CD4-positive, alpha-beta memory T cell (primary cell): ENCODE results near the gene PRR20D. TPM values are rescaled to one million over a fixed set of nuclear protein-coding genes. Genes with fewer than 3 reads are reported as not detected.
"Not testable (repeated sequence)": the region's sequence is repeated elsewhere in the genome, so short reads cannot be mapped to it uniquely, and the experiment has no call there.

Experiments
- CTCF ChIA-PET: fragments of 350-600 bp; sonication (Branson Sonifier 250); formaldehyde crosslinking; loops from one replicate; lab custom pipeline; 2021; ENCODE audit warnings: inconsistent platforms; ENCODE audit not compliant: partially characterized antibody; lab: Charles Lee
- POLR2A ChIA-PET: fragments of 350-600 bp; sonication (Branson Sonifier 250); formaldehyde crosslinking; loops from one replicate; lab custom pipeline; 2021; ENCODE audit not compliant: partially characterized antibody; lab: Charles Lee
- DNase-seq, 5 donors: peaks; one replicate each; pipeline versions ENCODE4 v3.0.0 to v3.0.0-alpha.2; 2020 to 2022; ENCODE audit warnings: mixed read lengths in 1 of 5
- H3K27ac ChIP-seq: one replicate; pipeline ENCODE4 v1.7.0; 2013; ENCODE audit warnings: low read depth, low read length
- H3K27me3 ChIP-seq: 2 replicates; pipeline ENCODE4 v1.7.0; 2013; ENCODE audit warnings: mild to moderate bottlenecking, low read length, moderate library complexity; ENCODE audit not compliant: insufficient read depth
- H3K36me3 ChIP-seq: 2 replicates; pipeline ENCODE4 v1.7.0; 2013; ENCODE audit warnings: mild to moderate bottlenecking, low read length, moderate library complexity; ENCODE audit not compliant: insufficient read depth
- H3K4me1 ChIP-seq: 2 replicates; pipeline ENCODE4 v1.7.0; 2013; ENCODE audit warnings: mild to moderate bottlenecking, low read length, moderate library complexity; ENCODE audit not compliant: insufficient read depth
- H3K4me3 ChIP-seq, 2 donors: one replicate each; pipeline ENCODE4 v1.7.0; 2013; ENCODE audit warnings: low read length in 2 of 2, mild to moderate bottlenecking in 1 of 2
- H3K9me3 ChIP-seq, 2 donors: one replicate each; pipeline ENCODE4 v1.7.0; 2013; ENCODE audit warnings: low read length in 2 of 2, control low read depth in 1 of 2; ENCODE audit not compliant: control insufficient read depth in 1 of 2
- H3K27ac Mint-ChIP-seq, 7 donors: one replicate each; pipeline ENCODE4 v1.8.0; 2020 to 2021; ENCODE audit warnings: mixed read lengths in 7 of 7, mild to moderate bottlenecking in 6 of 7, inconsistent platforms in 3 of 7, moderate library complexity in 3 of 7
- H3K27me3 Mint-ChIP-seq, 2 donors: one replicate each; pipeline ENCODE4 v1.8.0; 2020 to 2021; ENCODE audit warnings: mixed read lengths in 2 of 2
- H3K36me3 Mint-ChIP-seq, 2 donors: one replicate each; pipeline ENCODE4 v1.8.0; 2020 to 2021; ENCODE audit warnings: mixed read lengths in 2 of 2, inconsistent platforms in 1 of 2, mild to moderate bottlenecking in 1 of 2
- H3K4me1 Mint-ChIP-seq, 4 donors: one replicate each; pipeline ENCODE4 v1.8.0; 2020 to 2021; ENCODE audit warnings: mixed read lengths in 4 of 4, mild to moderate bottlenecking in 1 of 4
- H3K4me3 Mint-ChIP-seq, 8 donors: one replicate each; pipeline ENCODE4 v1.8.0; 2020 to 2021; ENCODE audit warnings: mixed read lengths in 8 of 8, mild to moderate bottlenecking in 7 of 8, moderate library complexity in 6 of 8, inconsistent platforms in 3 of 8
- H3K9me3 Mint-ChIP-seq, 8 donors: one replicate each; pipeline ENCODE4 v1.8.0; 2020 to 2021; ENCODE audit warnings: mixed read lengths in 8 of 8, mild to moderate bottlenecking in 5 of 8, inconsistent platforms in 3 of 8, moderate library complexity in 1 of 8
- intact Hi-C: fragments of 100-400 bp; cut with micrococcal nuclease; formaldehyde crosslinking; loops from one replicate; pipeline ENCODE4 v1.15.1; 2023
- polyA plus RNA-seq, 2 donors: library from polyadenylated mRNA; unstranded; fragments of 300-500 nt; fragmentation: Illumina TruSeq; gene quantifications; one replicate each; pipeline ENCODE4 v1.2.3, GENCODE V29; 2021
- total RNA-seq, 2 experiments: library from RNA; stranded (reverse); gene quantifications; one replicate each; pipeline ENCODE4 v1.2.3, GENCODE V29; 2021

PRR20D gene
- not detected for total RNA-seq
- polyA plus RNA-seq, result not detected

- POLR2A ChIA-PET, H3K4me3 Mint-ChIP-seq, H3K9me3 Mint-ChIP-seq, H3K4me1 Mint-ChIP-seq, CTCF ChIA-PET, H3K4me3 ChIP-seq, H3K4me1 ChIP-seq, H3K27ac Mint-ChIP-seq, DNase-seq, intact Hi-C loops, H3K27ac ChIP-seq, H3K36me3 Mint-ChIP-seq, H3K27me3 Mint-ChIP-seq, H3K36me3 ChIP-seq, H3K9me3 ChIP-seq, H3K27me3 ChIP-seq: not testable (repeated sequence)
Measured at GRCh38 chr13:57160332-57160731, at the start of gene PRR20D. PRR20D (plus strand) TSS chr13:57160632; CDS start chr13:57161019, 387 bp downstream.

DNA sequence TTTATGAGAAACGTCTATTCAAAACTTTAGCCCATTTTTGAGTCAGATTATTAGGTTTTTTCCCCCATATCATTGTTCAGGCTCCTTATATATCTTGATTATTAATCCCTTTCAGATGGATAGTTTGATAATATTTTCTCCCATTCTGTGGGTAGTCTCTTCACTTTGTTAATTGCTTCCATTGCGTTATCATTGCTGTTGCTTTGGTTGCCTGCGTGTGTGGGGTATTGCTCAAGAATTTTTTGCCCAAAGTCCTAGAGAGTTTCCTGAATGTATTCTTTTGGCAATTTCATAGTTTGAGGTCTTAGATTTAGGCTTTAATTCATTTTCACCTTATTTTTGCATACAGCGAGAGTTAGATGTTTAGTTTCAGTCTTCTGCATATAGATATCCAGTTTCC, 45.5 kb upstream of the PRR20D start:
- intact Hi-C loops, result no loop called here
- Histone ChIP-seq H3K9me3 (no peaks in the 10 kb centered on the region), H3K4me3 (no peak overlapping the region), H3K27ac (no peak overlapping the region), H3K4me1 (no peaks in the 10 kb centered on the region), H3K27me3 (no peaks in the 10 kb centered on the region), H3K36me3 (no peaks in the 10 kb centered on the region)
- H3K27ac Mint-ChIP-seq, result no peak overlapping the region
- no peaks in the 10 kb centered on the region for H3K36me3 Mint-ChIP-seq
- ChIA-PET POLR2A (no interaction called here), CTCF (no interaction called here)
- H3K4me1 Mint-ChIP-seq, result no peaks in the 10 kb centered on the region
- no peak overlapping the region for H3K4me3 Mint-ChIP-seq
- no peaks in the 10 kb centered on the region for H3K27me3 Mint-ChIP-seq
- peaks cover 1 to 20% (median 6%) of the 10 kb centered on the region in 8 donors for H3K9me3 Mint-ChIP-seq
- DNase-seq, result no peak

DNA sequence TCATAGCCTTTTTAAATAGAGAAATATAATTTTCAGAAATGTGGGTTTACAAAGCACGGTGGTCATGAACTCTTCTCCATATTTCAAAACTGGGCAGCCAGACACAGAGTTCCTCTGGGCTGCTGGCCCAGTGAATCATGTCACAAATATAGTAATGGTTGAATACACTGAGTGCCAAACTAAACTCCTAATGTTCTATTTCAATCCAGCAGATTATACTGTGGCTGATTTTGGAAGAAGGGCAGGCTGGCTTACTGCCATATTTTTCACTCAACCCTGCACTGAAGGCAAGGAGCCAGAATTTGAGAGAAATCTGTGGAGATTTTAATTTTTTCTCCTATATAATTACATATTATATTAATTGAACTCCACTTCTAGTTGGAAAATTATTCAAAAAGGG, 36.8 kb upstream of the PRR20D start:
- ChIA-PET POLR2A (no interaction called here), CTCF (no interaction called here)
- H3K27me3 ChIP-seq, result no peaks in the 10 kb centered on the region
- no peak overlapping the region for H3K27ac Mint-ChIP-seq
- no peaks in the 10 kb centered on the region for H3K36me3 Mint-ChIP-seq
- no peak overlapping the region for H3K27ac ChIP-seq
- H3K27me3 Mint-ChIP-seq, result no peaks in the 10 kb centered on the region
- H3K4me3 ChIP-seq, result no peak overlapping the region
- H3K36me3 ChIP-seq, result no peaks in the 10 kb centered on the region
- no peaks in the 10 kb centered on the region for H3K4me1 Mint-ChIP-seq
- no peak for DNase-seq
- H3K4me1 ChIP-seq, result no peaks in the 10 kb centered on the region
- peaks cover 0 to 12% (median 3%) of the 10 kb centered on the region in 8 donors for H3K9me3 Mint-ChIP-seq
- H3K9me3 ChIP-seq, result no peaks in the 10 kb centered on the region
- H3K4me3 Mint-ChIP-seq, result no peak overlapping the region
- intact Hi-C loops, result no loop called here

GRCh38 chr13:57128909-57129308, 31.5 kb upstream of the PRR20D start:
- Mint-ChIP-seq H3K27me3 (no peaks in the 10 kb centered on the region), H3K36me3 (no peaks in the 10 kb centered on the region), H3K9me3 (peaks cover 0 to 12% (median 3%) of the 10 kb centered on the region in 8 donors), H3K4me3 (no peak overlapping the region), H3K4me1 (no peaks in the 10 kb centered on the region), H3K27ac (no peak overlapping the region)
- H3K4me3 ChIP-seq, result no peak overlapping the region
- DNase-seq, result no peak
- ChIA-PET CTCF (no interaction called here), POLR2A (no interaction called here)
- no peaks in the 10 kb centered on the region for H3K36me3 ChIP-seq
- intact Hi-C loops, result no loop called here
- H3K9me3 ChIP-seq, result no peaks in the 10 kb centered on the region
- H3K27me3 ChIP-seq, result no peaks in the 10 kb centered on the region
- H3K27ac ChIP-seq, result no peak overlapping the region
- no peaks in the 10 kb centered on the region for H3K4me1 ChIP-seq

GRCh38 chr13:57136093-57136492, 24.3 kb upstream of the PRR20D start:
- Histone ChIP-seq H3K4me3 (no peak overlapping the region), H3K4me1 (no peaks in the 10 kb centered on the region), H3K27ac (no peak overlapping the region), H3K27me3 (no peaks in the 10 kb centered on the region), H3K9me3 (no peaks in the 10 kb centered on the region), H3K36me3 (no peaks in the 10 kb centered on the region)
- no peak overlapping the region for H3K27ac Mint-ChIP-seq
- no peaks in the 10 kb centered on the region for H3K36me3 Mint-ChIP-seq
- intact Hi-C loops, result no loop called here
- H3K4me1 Mint-ChIP-seq, result no peaks in the 10 kb centered on the region
- H3K27me3 Mint-ChIP-seq, result no peaks in the 10 kb centered on the region
- DNase-seq, result no peak
- H3K9me3 Mint-ChIP-seq, result peaks cover 2 to 8% (median 4%) of the 10 kb centered on the region in 8 donors
- ChIA-PET POLR2A (no interaction called here), CTCF (no interaction called here)
- no peak overlapping the region for H3K4me3 Mint-ChIP-seq

DNA sequence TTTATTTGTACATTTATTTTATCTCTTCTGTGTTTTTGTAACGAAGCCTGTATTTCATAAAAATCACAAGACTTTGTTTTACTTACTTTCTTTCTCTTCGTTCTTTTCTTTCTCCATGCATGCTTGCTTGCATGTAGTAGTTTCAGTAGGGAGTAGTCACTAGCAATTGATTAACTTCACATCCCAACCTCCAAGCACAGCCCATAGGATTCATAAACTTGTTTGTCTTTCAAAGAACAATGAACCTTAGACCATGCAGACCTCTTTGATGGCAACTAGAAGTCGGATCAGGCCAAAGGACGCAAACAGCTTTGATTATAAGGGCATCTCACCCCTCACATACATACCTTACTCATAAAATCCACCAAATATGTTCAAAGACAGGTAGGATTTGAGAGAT, 22.8 kb upstream of the PRR20D start:
- DNase-seq, result no peak
- peaks cover 2 to 4% (median 3%) of the 10 kb centered on the region in 8 donors for H3K9me3 Mint-ChIP-seq
- no peaks in the 10 kb centered on the region for H3K36me3 Mint-ChIP-seq
- CTCF ChIA-PET, result no interaction called here
- intact Hi-C loops, result no loop called here
- Histone ChIP-seq H3K27ac (no peak overlapping the region), H3K36me3 (no peaks in the 10 kb centered on the region), H3K27me3 (no peaks in the 10 kb centered on the region), H3K9me3 (no peaks in the 10 kb centered on the region), H3K4me3 (no peak overlapping the region), H3K4me1 (no peaks in the 10 kb centered on the region)
- POLR2A ChIA-PET, result no interaction called here
- no peaks in the 10 kb centered on the region for H3K27me3 Mint-ChIP-seq
- no peak overlapping the region for H3K27ac Mint-ChIP-seq
- H3K4me1 Mint-ChIP-seq, result no peaks in the 10 kb centered on the region
- no peak overlapping the region for H3K4me3 Mint-ChIP-seq

DNA sequence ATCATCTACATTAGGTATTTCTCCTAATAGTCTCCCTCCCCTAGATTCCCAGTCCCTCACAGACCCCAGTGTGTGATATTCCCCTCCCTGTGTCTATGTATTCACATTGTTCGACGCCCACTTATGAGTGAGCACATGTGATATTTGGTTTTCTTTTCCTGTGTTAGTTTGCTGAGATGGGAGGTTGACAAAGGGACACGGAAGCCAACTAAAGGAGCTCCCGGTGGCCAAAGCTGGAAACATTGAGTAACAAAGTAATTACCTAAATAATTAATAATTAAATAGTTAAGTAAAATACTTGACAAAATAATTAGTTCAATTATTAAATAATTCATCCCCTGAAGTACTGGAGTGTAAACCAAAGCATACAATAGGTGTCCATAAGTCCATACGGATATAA, 21.4 kb upstream of the PRR20D start:
- CTCF ChIA-PET, result no interaction called here
- H3K4me3 ChIP-seq, result no peak overlapping the region
- peaks cover 0 to 4% (median 3%) of the 10 kb centered on the region in 8 donors for H3K9me3 Mint-ChIP-seq
- no peaks in the 10 kb centered on the region for H3K27me3 Mint-ChIP-seq
- H3K4me1 ChIP-seq, result no peaks in the 10 kb centered on the region
- no peaks in the 10 kb centered on the region for H3K36me3 Mint-ChIP-seq
- POLR2A ChIA-PET, result no interaction called here
- H3K4me1 Mint-ChIP-seq, result no peaks in the 10 kb centered on the region
- no peaks in the 10 kb centered on the region for H3K36me3 ChIP-seq
- no peak overlapping the region for H3K4me3 Mint-ChIP-seq
- H3K27ac ChIP-seq, result no peak overlapping the region
- peak in 1 of 5 donors; percentile 24 for DNase-seq
- no peaks in the 10 kb centered on the region for H3K27me3 ChIP-seq
- no peak overlapping the region for H3K27ac Mint-ChIP-seq
- no peaks in the 10 kb centered on the region for H3K9me3 ChIP-seq
- intact Hi-C loops, result no loop called here

- H3K27me3 Mint-ChIP-seq, CTCF ChIA-PET, H3K9me3 ChIP-seq, H3K4me1 ChIP-seq, H3K36me3 ChIP-seq, H3K27ac Mint-ChIP-seq, H3K4me3 Mint-ChIP-seq, POLR2A ChIA-PET, H3K9me3 Mint-ChIP-seq, intact Hi-C loops, H3K36me3 Mint-ChIP-seq, H3K27ac ChIP-seq, H3K27me3 ChIP-seq, H3K4me3 ChIP-seq, H3K4me1 Mint-ChIP-seq, DNase-seq: not testable (repeated sequence)
Measured at GRCh38 chr13:57139781-57140180, 20.7 kb upstream of the PRR20D start.
